Measurements from ENCODE around the gene HBZ. TPM values are rescaled to one million over a fixed set of nuclear protein-coding genes. Genes with fewer than 3 reads are reported as not detected.
"Not testable (repeated sequence)": the region's sequence is repeated elsewhere in the genome, so short reads cannot be mapped to it uniquely, and the experiment has no call there.

HBZ gene
- total RNA-seq, 2 donors from 2014 or later = 1.4 TPM; not detected in 1

DNA sequence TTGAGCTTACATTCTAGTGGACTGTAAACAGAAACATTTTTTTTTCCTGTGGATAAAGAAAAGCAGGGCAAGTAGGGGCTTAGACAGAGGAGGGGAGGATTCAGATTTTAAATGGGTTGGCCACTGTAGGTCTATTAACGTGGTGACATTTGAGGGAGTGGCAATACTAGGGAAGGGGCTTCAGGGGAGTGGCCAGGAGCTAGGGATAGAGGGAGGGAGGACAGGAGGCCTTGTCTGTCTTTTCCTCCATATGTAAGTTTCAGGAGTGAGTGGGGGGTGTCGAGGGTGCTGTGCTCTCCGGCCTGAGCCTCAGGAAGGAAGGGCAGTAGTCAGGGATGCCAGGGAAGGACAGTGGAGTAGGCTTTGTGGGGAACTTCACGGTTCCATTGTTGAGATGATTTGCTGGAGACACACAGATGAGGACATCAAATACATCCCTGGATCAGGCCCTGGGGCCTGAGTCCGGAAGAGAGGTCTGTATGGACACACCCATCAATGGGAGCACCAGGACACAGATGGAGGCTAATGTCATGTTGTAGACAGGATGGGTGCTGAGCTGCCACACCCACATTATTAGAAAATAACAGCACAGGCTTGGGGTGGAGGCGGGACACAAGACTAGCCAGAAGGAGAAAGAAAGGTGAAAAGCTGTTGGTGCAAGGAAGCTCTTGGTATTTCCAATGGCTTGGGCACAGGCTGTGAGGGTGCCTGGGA, 6.8 kb downstream of the HBZ start:
- no peaks in the 10 kb centered on the region for H3K9me3 ChIP-seq
- H3K36me3 ChIP-seq = no peaks in the 10 kb centered on the region
- H3K27me3 ChIP-seq = peaks cover 9% of the 10 kb centered on the region
- no peak overlapping the region for H3K27ac ChIP-seq
- no peak overlapping the region for H3K9ac ChIP-seq (ENCODE audit: low read depth in 2 of 2, low read length in 2 of 2)
- TF ChIP-seq, protein P1, sequence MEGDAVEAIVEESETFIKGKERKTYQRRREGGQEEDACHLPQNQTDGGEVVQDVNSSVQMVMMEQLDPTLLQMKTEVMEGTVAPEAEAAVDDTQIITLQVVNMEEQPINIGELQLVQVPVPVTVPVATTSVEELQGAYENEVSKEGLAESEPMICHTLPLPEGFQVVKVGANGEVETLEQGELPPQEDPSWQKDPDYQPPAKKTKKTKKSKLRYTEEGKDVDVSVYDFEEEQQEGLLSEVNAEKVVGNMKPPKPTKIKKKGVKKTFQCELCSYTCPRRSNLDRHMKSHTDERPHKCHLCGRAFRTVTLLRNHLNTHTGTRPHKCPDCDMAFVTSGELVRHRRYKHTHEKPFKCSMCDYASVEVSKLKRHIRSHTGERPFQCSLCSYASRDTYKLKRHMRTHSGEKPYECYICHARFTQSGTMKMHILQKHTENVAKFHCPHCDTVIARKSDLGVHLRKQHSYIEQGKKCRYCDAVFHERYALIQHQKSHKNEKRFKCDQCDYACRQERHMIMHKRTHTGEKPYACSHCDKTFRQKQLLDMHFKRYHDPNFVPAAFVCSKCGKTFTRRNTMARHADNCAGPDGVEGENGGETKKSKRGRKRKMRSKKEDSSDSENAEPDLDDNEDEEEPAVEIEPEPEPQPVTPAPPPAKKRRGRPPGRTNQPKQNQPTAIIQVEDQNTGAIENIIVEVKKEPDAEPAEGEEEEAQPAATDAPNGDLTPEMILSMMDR (IDR thresholded peaks at IDR 0.05) = no peak
- H3K4me1 ChIP-seq = no peaks in the 10 kb centered on the region
- no peak overlapping the region for H3K4me3 ChIP-seq
- DNase-seq = no peak
- intact Hi-C loops (cut with DNase I) = no loop called here

DNA sequence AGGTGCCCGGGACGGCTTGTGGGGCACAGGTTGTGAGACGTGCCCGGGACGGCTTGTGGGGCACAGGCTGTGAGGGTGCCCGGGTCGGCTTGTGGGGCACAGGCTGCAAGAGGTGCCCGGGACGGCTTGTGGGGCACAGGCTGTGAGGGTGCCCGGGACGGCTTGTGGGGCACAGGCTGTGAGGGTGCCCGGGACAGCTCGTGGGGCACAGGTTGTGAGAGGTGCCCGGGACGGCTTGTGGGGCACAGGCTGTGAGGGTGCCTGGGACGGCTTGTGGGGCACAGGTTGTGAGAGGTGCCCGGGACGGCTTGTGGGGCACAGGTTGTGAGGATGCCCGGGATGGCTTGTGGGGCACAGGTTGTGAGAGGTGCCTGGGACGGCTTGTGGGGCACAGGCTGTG, 7.8 kb downstream of the HBZ start:
- H3K36me3 ChIP-seq; H3K27ac ChIP-seq; intact Hi-C loops (cut with DNase I); H3K4me1 ChIP-seq; H3K27me3 ChIP-seq; H3K9ac ChIP-seq (ENCODE audit: low read depth in 2 of 2, low read length in 2 of 2); H3K4me3 ChIP-seq; DNase-seq; H3K9me3 ChIP-seq: not testable (repeated sequence)

DNA sequence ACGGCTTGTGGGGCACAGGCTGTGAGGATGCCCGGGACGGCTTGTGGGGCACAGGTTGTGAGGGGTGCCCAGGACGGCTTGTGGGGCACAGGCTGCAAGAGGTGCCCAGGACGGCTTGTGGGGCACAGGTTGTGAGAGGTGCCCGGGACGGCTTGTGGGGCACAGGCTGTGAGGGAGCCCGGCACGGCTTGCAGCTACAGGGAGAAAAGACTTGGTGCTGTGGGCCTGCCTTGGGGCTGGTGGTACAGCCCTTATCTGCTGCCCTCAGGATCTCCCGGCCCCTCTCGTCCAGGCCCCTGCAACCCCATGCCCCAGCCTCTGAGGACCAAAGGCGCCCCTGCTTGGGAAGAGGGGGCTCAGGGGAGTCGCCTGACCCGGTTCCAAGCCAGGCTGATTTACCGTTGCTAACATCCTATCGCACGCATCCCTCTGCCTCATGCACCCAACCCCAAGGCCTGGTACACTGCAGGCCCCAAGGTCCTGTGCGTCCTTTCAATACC, 8.3 kb downstream of the HBZ start:
- H3K27me3 ChIP-seq = peaks cover 8% of the 10 kb centered on the region
- H3K27ac ChIP-seq = no peak overlapping the region
- intact Hi-C loops (cut with DNase I) = no loop called here
- no peaks in the 10 kb centered on the region for H3K4me1 ChIP-seq
- H3K4me3 ChIP-seq = no peak overlapping the region
- H3K36me3 ChIP-seq = no peaks in the 10 kb centered on the region
- DNase-seq = no peak
- TF ChIP-seq, protein P1 (IDR thresholded peaks at IDR 0.05) = no peak
- no peak overlapping the region for H3K9ac ChIP-seq (ENCODE audit: low read depth in 2 of 2, low read length in 2 of 2)
- H3K9me3 ChIP-seq = no peaks in the 10 kb centered on the region

DNA sequence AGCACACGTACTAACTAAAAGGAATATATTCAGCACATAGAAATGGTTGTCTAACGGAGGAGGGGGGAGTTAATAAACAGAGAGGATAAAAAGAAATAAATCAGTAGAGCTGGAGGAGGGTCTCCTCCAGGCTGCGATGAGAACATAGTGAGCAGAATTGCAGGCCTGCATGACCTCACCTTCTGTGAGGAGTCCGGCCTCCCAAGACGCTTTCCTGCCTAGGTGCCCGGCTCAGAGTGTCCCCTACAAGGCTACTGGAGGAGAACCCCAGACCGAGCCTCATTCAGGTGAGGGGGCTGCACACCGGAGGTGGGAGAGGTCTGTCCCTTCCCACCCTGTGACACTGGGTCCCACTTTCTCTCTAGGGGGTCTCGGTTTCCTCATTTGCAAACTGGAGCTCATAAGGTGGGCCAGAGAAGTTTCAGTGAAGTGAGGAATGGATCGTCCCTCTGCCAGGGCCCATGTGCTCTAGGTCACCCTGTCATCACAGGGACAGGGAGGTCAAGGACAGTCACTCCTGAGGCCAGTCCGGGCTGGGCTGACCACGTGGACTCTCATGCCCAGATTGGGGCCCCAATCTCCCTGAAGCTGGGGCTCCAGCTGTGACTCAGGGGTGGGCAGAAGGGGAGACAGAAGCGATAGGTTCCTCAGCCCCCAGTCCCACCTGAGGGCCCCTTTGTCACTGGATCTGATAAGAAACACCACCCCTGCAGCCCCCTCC, 10.0 kb downstream of the HBZ start:
- Histone ChIP-seq H3K4me3 (no peak overlapping the region), H3K27me3 (peaks cover 25% of the 10 kb centered on the region), H3K27ac (no peak overlapping the region), H3K36me3 (no peaks in the 10 kb centered on the region), H3K9ac (ENCODE audit: low read depth in 2 of 2, low read length in 2 of 2) (no peak overlapping the region), H3K4me1 (no peaks in the 10 kb centered on the region), H3K9me3 (no peaks in the 10 kb centered on the region)
- TF ChIP-seq, protein P1 (IDR thresholded peaks at IDR 0.05) = no peak
- no peak for DNase-seq
- intact Hi-C loops (cut with DNase I) = no loop called here

DNA sequence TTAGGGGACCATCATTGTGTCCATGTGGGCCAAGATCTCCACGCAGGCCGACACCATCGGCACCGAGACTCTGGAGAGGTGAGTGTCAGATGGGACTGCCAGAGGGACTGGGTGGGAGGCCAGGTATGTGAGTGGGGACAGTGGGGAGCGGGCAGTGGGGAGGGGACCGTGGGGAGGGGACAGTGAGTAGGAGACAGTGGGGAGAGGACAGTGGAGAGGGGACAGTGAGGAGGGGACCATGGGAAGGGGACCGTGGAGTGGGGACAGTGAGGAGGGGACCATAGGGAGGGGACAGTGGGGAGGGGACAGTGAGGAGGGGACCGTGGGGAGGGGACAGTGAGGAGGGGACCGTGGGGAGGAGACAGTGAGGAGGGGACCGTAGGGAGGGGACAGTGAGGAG, 10.7 kb downstream of the HBZ start:
- intact Hi-C loops (cut with DNase I) = not testable (repeated sequence)

DNA sequence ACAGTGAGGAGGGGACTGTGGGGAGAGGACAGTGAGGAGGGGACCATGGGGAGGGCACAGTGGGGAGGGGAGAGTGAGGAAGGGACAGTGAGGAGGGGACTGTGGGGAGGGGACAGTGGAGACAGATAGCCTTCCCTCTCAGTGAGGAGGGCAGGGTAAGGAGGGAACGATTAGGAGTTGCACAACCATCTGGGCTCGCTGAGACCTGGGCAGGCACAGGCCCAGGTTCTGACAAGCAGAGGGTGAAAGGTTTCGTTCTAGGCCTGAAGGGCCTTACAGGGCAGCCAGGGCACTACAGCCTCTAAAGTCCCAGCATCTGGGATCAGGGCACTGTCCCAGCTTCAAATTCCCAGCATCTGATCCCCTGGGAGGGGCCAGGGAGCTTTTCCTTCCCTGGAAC, 11.3 kb downstream of the HBZ start:
- intact Hi-C loops (cut with DNase I); DNase-seq; H3K27ac ChIP-seq; H3K4me3 ChIP-seq; H3K9me3 ChIP-seq; H3K4me1 ChIP-seq; H3K36me3 ChIP-seq; H3K9ac ChIP-seq (ENCODE audit: low read depth in 2 of 2, low read length in 2 of 2): not testable (repeated sequence)
- H3K27me3 ChIP-seq = peaks cover 35% of the 10 kb centered on the region

More for the DNA sequence above, 10.7 kb downstream of the HBZ start:
- not testable (repeated sequence) for H3K27ac ChIP-seq; H3K36me3 ChIP-seq; H3K4me3 ChIP-seq; H3K9me3 ChIP-seq; H3K9ac ChIP-seq (ENCODE audit: low read depth in 2 of 2, low read length in 2 of 2); DNase-seq; H3K4me1 ChIP-seq
- peaks cover 32% of the 10 kb centered on the region for H3K27me3 ChIP-seq

DNA sequence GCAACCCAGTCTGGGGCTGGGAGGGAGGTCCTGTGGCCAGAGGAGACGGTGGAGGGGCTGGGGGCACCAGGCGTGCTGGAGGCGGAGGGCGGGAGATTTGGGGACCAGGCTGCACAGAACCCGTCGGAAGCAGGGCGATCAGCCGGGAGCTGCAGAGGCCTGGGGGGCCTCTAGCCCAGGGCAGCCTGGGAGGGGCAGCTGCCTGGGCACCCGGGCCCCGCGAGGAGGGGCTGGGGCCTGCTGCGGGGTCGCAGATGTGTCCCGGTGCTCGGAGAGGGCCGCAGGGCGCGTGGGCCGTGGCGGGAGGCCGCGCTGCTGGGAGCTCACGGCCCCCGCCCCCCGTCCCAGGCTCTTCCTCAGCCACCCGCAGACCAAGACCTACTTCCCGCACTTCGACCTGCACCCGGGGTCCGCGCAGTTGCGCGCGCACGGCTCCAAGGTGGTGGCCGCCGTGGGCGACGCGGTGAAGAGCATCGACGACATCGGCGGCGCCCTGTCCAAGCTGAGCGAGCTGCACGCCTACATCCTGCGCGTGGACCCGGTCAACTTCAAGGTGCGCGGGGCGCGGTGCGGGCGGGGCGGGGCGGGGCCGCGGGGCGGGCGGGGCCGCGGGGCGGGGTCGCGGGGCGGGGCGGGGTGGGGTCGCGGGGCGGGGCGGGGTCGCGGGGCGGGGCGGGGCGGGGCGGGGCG, 11.8 kb downstream of the HBZ start:
- H3K27me3 ChIP-seq = peaks cover 35% of the 10 kb centered on the region
- H3K4me1 ChIP-seq; H3K4me3 ChIP-seq; H3K9ac ChIP-seq (ENCODE audit: low read depth in 2 of 2, low read length in 2 of 2); intact Hi-C loops (cut with DNase I); DNase-seq; H3K9me3 ChIP-seq; H3K27ac ChIP-seq; H3K36me3 ChIP-seq: not testable (repeated sequence)

All from colonic mucosa (tissue), 4 donors.